Right cardiac atrium (tissue), 5 donors: ENCODE measurements around the gene CCZ1. TPM values are rescaled to one million over a fixed set of nuclear protein-coding genes. Genes with fewer than 3 reads are reported as not detected.
"Not testable (repeated sequence)": the region's sequence is repeated elsewhere in the genome, so short reads cannot be mapped to it uniquely, and the experiment has no call there.

Source experiments
- ATAC-seq, 2 donors: fragments of 200-7000 bp; cut with Tn5 transposase; one replicate each; pipeline versions ENCODE4 v1.8.0 to v1.9.1; 2020; ENCODE audit warnings: moderate library complexity in 2 of 2, mild to moderate bottlenecking in 1 of 2
- DNase-seq, 3 donors: peaks; one replicate each; pipeline ENCODE4 v3.0.0-alpha.2; 2020
- H3K27ac ChIP-seq: one replicate; pipeline ENCODE4 v1.5.1; 2013; ENCODE audit warnings: mild to moderate bottlenecking, low read length, control low read depth, moderate library complexity
- H3K27me3 ChIP-seq: one replicate; pipeline ENCODE4 v1.6.1; 2013; ENCODE audit not compliant: control insufficient read depth, insufficient read depth
- H3K4me1 ChIP-seq: one replicate; pipeline ENCODE4 v1.6.1; 2013; ENCODE audit warnings: low read length; ENCODE audit not compliant: control insufficient read depth, insufficient read depth
- H3K4me3 ChIP-seq: one replicate; pipeline ENCODE4 v1.5.1; 2013; ENCODE audit warnings: low read length, control low read depth
- H3K9me3 ChIP-seq: one replicate; pipeline ENCODE4 v1.6.1; 2013; ENCODE audit warnings: low read length; ENCODE audit not compliant: control insufficient read depth
- WGBS: extraction: QIAGEN DNeasy Blood & Tissue Kit; methylation state at CpG from one replicate; pipeline ENCODE4 v1.1.7; 2013; 5-methylcytosine and 5-hydroxymethylcytosine counted together
- intact Hi-C, 4 donors: fragments of 100-400 bp; cut with DNase I; formaldehyde crosslinking; loops; one replicate each; pipeline versions ENCODE4 v1.11.0 to v1.14.0; 2022 to 2023
- polyA plus RNA-seq: library from polyadenylated mRNA; stranded (reverse); fragments of 200-250 nt; gene quantifications from one replicate; pipeline ENCODE4 v1.2.3, GENCODE V29; 2013
- total RNA-seq, 4 donors: library from RNA; stranded (reverse); fragmentation: NEBNext Ultra II Directional; extraction: Animal tissue kit (Norgen Biotek cat#: 25700); gene quantifications; one replicate each; pipeline ENCODE4 v1.2.1, GENCODE V29; 2021
- donor health status: healthy with polysubstance abuse.
- donor health status: DM: no; HTN: yes; CAD: no.
- donor health status: DM: no; HTN: no; CAD: no.
- donor health status: DM: no; HTN: yes; CAD: no; lungs with severe emphysema.
- donor health status: DM: yes; HTN: yes; CAD: no.

The CCZ1 gene
- total and polyA plus RNA-seq, 5 donors: 45.1 to 72.6 (median 51.9) TPM

- DNase-seq, intact Hi-C loops, H3K4me3 ChIP-seq, H3K27ac ChIP-seq, H3K9me3 ChIP-seq, H3K27me3 ChIP-seq, H3K4me1 ChIP-seq: not testable (repeated sequence)
- WGBS: 5% methylated on average over 21 of the region's 43 CpGs
- ATAC-seq: peak; percentile 74 to 84
Observed at GRCh38 chr7:5970347-5970911, 71.9 kb downstream of the CCZ1 start, which contains the start of gene RSPH10B. RSPH10B (minus strand) TSS chr7:5970689; CDS start chr7:5967116, 3,573 bp downstream.

- ATAC-seq, H3K4me1 ChIP-seq, H3K27me3 ChIP-seq, H3K9me3 ChIP-seq, H3K4me3 ChIP-seq, H3K27ac ChIP-seq, intact Hi-C loops, DNase-seq: not testable (repeated sequence)
- no CpG with 5 or more reads among the region's 8 CpGs for WGBS
Observed at GRCh38 chr7:5973580-5973979, 75.0 kb downstream of the CCZ1 start.

Other genes with a start within 250 kb of the CCZ1 start
- 10 to 100 TPM; 30.4 to 52.2 (median 31.3) TPM for gene RNF216, start 117.1 kb upstream of the CCZ1 start, total RNA-seq
- 24.8 TPM for gene RNF216, start 117.1 kb upstream of the CCZ1 start, polyA plus RNA-seq
- gene OCM, start 17.9 kb upstream of the CCZ1 start, total RNA-seq: not detected
- not detected for gene OCM, start 17.9 kb upstream of the CCZ1 start, polyA plus RNA-seq
- gene RSPH10B, start 72.0 kb downstream of the CCZ1 start, total RNA-seq: not detected
- gene RSPH10B, start 72.0 kb downstream of the CCZ1 start, polyA plus RNA-seq: 0.11 TPM
- gene PMS2, start 110.3 kb downstream of the CCZ1 start, total RNA-seq: 1 to 10 TPM; 6.4 to 8.2 (median 6.6) TPM
- gene PMS2, start 110.3 kb downstream of the CCZ1 start, polyA plus RNA-seq: 3.1 TPM
- 10 to 100 TPM; 27.9 to 35.5 (median 33.5) TPM for gene AIMP2, start 110.5 kb downstream of the CCZ1 start, total RNA-seq
- gene AIMP2, start 110.5 kb downstream of the CCZ1 start, polyA plus RNA-seq: 35.6 TPM
- gene ANKRD61, start 132.6 kb downstream of the CCZ1 start, total RNA-seq: not detected
- 0.11 TPM for gene ANKRD61, start 132.6 kb downstream of the CCZ1 start, polyA plus RNA-seq
- gene EIF2AK1, start 160.4 kb downstream of the CCZ1 start, total RNA-seq: 10 to 100 TPM; 45.7 to 53.9 (median 49.0) TPM
- 33.3 TPM for gene EIF2AK1, start 160.4 kb downstream of the CCZ1 start, polyA plus RNA-seq
- gene USP42, start 206.2 kb downstream of the CCZ1 start, total RNA-seq: 1 to 10 TPM; 4.5 to 6.8 (median 5.4) TPM
- 2.2 TPM for gene USP42, start 206.2 kb downstream of the CCZ1 start, polyA plus RNA-seq